HepG2 (cell line): ENCODE measurements around the gene FAM170B. TPM values are rescaled to one million over a fixed set of nuclear protein-coding genes. Genes with fewer than 3 reads are reported as not detected.

Source experiments
- ATAC-seq: fragments of 200-7000 bp; cut with Tn5 transposase; 3 replicates; pipeline ENCODE4 v1.9.1; 2020; ENCODE audit warnings: mild to moderate bottlenecking, moderate library complexity
- BruUV-seq: library from RNA; stranded (reverse); fragments of 400-500 nt; replicated peaks from 2 replicates; lab custom pipeline; 2021; lab: Mats Ljungman, UMichigan
- CTCF ChIA-PET: fragments of 300-600 bp; formaldehyde crosslinking; extraction: SDS; loops from one replicate; lab custom pipeline; 2021; ENCODE audit warnings: low total read pairs, inconsistent platforms, low intra/inter-chr PET ratio; lab: Yijun Ruan, JAX
- POLR2A ChIA-PET: fragments of 350-600 bp; sonication (Branson Sonifier 250); formaldehyde crosslinking; loops from one replicate; lab custom pipeline; 2020; ENCODE audit warnings: antibody characterized with exemption, inconsistent platforms; lab: Yijun Ruan, JAX
- DNase-seq: peaks from one replicate; pipeline ENCODE4 v3.0.0-alpha.2; 2015; ENCODE audit warnings: low spot score
- FAIRE-seq: peaks from 3 replicates; lab custom pipeline; 2011; peaks lifted over from hg19 to GRCh38; lab: Jason Lieb, UNC
- H2AFZ ChIP-seq: one replicate; pipeline ENCODE4 v1.6.1; 2011; ENCODE audit warnings: low read length, inconsistent platforms
- H3K27ac ChIP-seq: fragments of 300-600 bp; 3 replicates; pipeline ENCODE4 v1.8.0; 2011; ENCODE audit warnings: mixed run types, mild to moderate bottlenecking, mixed read lengths, low read length, inconsistent platforms; ENCODE audit not compliant: insufficient read depth; ENCODE audit errors: extremely low read length
- H3K27me3 ChIP-seq, 2 experiments: fragments of 200-600 bp in 1 of 2; 2 replicates in 1 of 2; 3 replicates in 1 of 2; pipeline versions ENCODE4 v1.6.0 to v1.8.0; 2011; ENCODE audit warnings: low read length in 2 of 2, mild to moderate bottlenecking in 2 of 2, moderate library complexity in 2 of 2, inconsistent platforms in 1 of 2; ENCODE audit not compliant: insufficient read depth in 2 of 2, control insufficient read depth in 1 of 2
- H3K36me3 ChIP-seq, 2 experiments: fragments of 200-600 bp in 1 of 2; replicated peaks in 1 of 2; 2 replicates in 1 of 2; 3 replicates in 1 of 2; pipeline versions ENCODE4 v1.5.1 to v1.8.0; 2011; ENCODE audit warnings: low read length in 2 of 2, inconsistent platforms in 1 of 2; ENCODE audit not compliant: insufficient read depth in 2 of 2, control insufficient read depth in 1 of 2
- H3K4me1 ChIP-seq: 2 replicates; pipeline ENCODE4 v1.5.1; 2012; ENCODE audit warnings: low read length, inconsistent platforms; ENCODE audit not compliant: insufficient read depth
- H3K4me2 ChIP-seq: 2 replicates; pipeline ENCODE4 v1.6.0; 2011; ENCODE audit warnings: low read depth, low read length, inconsistent platforms
- H3K4me3 ChIP-seq, 3 experiments: fragments of 200-600 bp in 1 of 3; sonication (generic), shearing (Covaris generic) in 1 of 3; replicated peaks in 1 of 3; 2 replicates each; pipeline ENCODE4 v1.5.1; 2011 to 2016; ENCODE audit warnings: low read length in 3 of 3, inconsistent platforms in 2 of 3, low read depth in 2 of 3, mild to moderate bottlenecking in 2 of 3, control low read depth in 1 of 3, mixed read lengths in 1 of 3; ENCODE audit not compliant: insufficient read depth in 1 of 3
- H3K79me2 ChIP-seq: one replicate; pipeline ENCODE4 v1.6.1; 2011; ENCODE audit warnings: low read length, inconsistent platforms; ENCODE audit not compliant: insufficient read depth
- H3K9ac ChIP-seq: 2 replicates; pipeline ENCODE4 v1.6.0; 2011; ENCODE audit warnings: mild to moderate bottlenecking, low read depth, low read length, inconsistent platforms; ENCODE audit not compliant: insufficient read depth
- H3K9me3 ChIP-seq: 2 replicates; pipeline ENCODE4 v1.5.1; 2012; ENCODE audit warnings: mild to moderate bottlenecking, low read length
- H4K20me1 ChIP-seq: 2 replicates; pipeline ENCODE4 v1.6.0; 2011; ENCODE audit warnings: inconsistent platforms, mild to moderate bottlenecking, low read length, moderate library complexity; ENCODE audit not compliant: insufficient read depth
- BHLHE40 ChIP-seq: IDR thresholded peaks from 2 replicates; pipeline ENCODE4 v1.6.1; 2011; ENCODE audit warnings: low read length, improper control_type of control experiment
- MAFK ChIP-seq, 2 experiments: IDR thresholded peaks in 1 of 2; conservative IDR thresholded peaks in 1 of 2; 2 replicates each; pipeline ENCODE4 v1.6.1; 2011; ENCODE audit warnings: improper control_type of control experiment in 2 of 2, low read length in 2 of 2
- MTA1 ChIP-seq: sonication (generic); formaldehyde crosslinking; IDR thresholded peaks from 2 replicates; pipeline ENCODE4 v1.4.0; 2020; ENCODE audit warnings: missing genetic modification reagents, mild to moderate bottlenecking, borderline replicate concordance
- POLR2G ChIP-seq: fragments of 200-400 bp; formaldehyde crosslinking; IDR thresholded peaks from 2 replicates; pipeline ENCODE4 v1.6.1; 2018; ENCODE audit warnings: mild to moderate bottlenecking, low read depth, low read length, moderate library complexity
- RBFOX2 ChIP-seq: fragments of 200-400 bp; formaldehyde crosslinking; IDR thresholded peaks from 2 replicates; pipeline ENCODE4 v1.6.1; 2017; ENCODE audit warnings: low read depth, mild to moderate bottlenecking, low read length
- SRY ChIP-seq: sonication (generic); formaldehyde crosslinking; IDR thresholded peaks from 2 replicates; pipeline ENCODE4 v1.8.0; 2022; ENCODE audit warnings: mild to moderate bottlenecking, missing genetic modification reagents
- TAF15 ChIP-seq: fragments of 200-400 bp; formaldehyde crosslinking; IDR thresholded peaks from one replicate; pipeline ENCODE4 v1.6.1; 2018; ENCODE audit warnings: mild to moderate bottlenecking, low read depth, low read length; ENCODE audit not compliant: poor library complexity, severe bottlenecking
- THAP11 ChIP-seq: IDR thresholded peaks from 2 replicates; pipeline ENCODE4 v1.6.1; 2016; ENCODE audit warnings: missing biosample characterization, missing genetic modification reagents
- ZFP36L1 ChIP-seq: sonication (generic); formaldehyde crosslinking; IDR thresholded peaks from 2 replicates; pipeline ENCODE4 v1.8.0; 2022; ENCODE audit warnings: mild to moderate bottlenecking, missing genetic modification reagents, moderate library complexity
- ZNF234 ChIP-seq: sonication (generic); formaldehyde crosslinking; conservative IDR thresholded peaks from 2 replicates; pipeline ENCODE4 v1.5.1; 2020; ENCODE audit warnings: mild to moderate bottlenecking, missing genetic modification reagents
- ZNF24 ChIP-seq: fragments of 450-650 bp; IDR thresholded peaks from 2 replicates; pipeline ENCODE4 v1.6.1; 2017; ENCODE audit warnings: antibody characterized with exemption, mild to moderate bottlenecking
- ZNF256 ChIP-seq: sonication (generic); formaldehyde crosslinking; conservative IDR thresholded peaks from 2 replicates; pipeline ENCODE4 v1.4.0; 2020; ENCODE audit warnings: missing genetic modification reagents
- ZNF703 ChIP-seq: sonication (generic); formaldehyde crosslinking; IDR thresholded peaks from 2 replicates; pipeline ENCODE4 v1.5.1; 2020; ENCODE audit warnings: missing genetic modification reagents, mild to moderate bottlenecking, moderate library complexity, borderline replicate concordance
- ZNF841 ChIP-seq: sonication (generic); formaldehyde crosslinking; IDR thresholded peaks from 2 replicates; pipeline ENCODE4 v1.8.1; 2023; ENCODE audit warnings: missing genetic modification reagents, borderline replicate concordance
- WGBS: methylation state at CpG from one replicate; pipeline ENCODE4 v1.1.6; 2017; ENCODE audit warnings: low lambda C conversion rate; 5-methylcytosine and 5-hydroxymethylcytosine counted together
- in situ Hi-C: cut with HindIII; loops from 2 replicates; pipeline ENCODE4 v1.10.0; 2017; ENCODE audit warnings: low pct_unique_long_range_greater_than_20kb; ENCODE audit not compliant: extremely low pct_ligation_motif_present
- intact Hi-C: fragments of 100-400 bp; cut with micrococcal nuclease; formaldehyde crosslinking; loops from one replicate; pipeline ENCODE4 v1.10.0; 2022; ENCODE audit not compliant: unreplicated experiment
- polyA plus RNA-seq, 8 experiments: library from polyadenylated mRNA; depleted of rRNA in 3 of 8; stranded (reverse) in 7 of 8; unstranded in 1 of 8; fragments of >200 nt; fragmentation: Illumina TruSeq in 4 of 8; extraction: Trizol in 4 of 8; gene quantifications; 2 replicates each; pipeline versions ENCODE4 v1.2.1 to v1.2.3, GENCODE V29; 2011 to 2016; ENCODE audit warnings: low read depth in 4 of 8, missing spikeins in 1 of 8, mixed read lengths in 1 of 8; ENCODE audit not compliant: insufficient read depth in 1 of 8
- total RNA-seq, 5 experiments: library from RNA; depleted of rRNA; stranded (reverse); fragments of >200 nt; fragmentation: Illumina TruSeq; extraction: Trizol; gene quantifications; 2 replicates each; pipeline ENCODE4 v1.2.3, GENCODE V29; 2016; ENCODE audit warnings: low read depth in 1 of 5
- TF ChIP-seq, protein P1 (sequence below): sonication (generic); formaldehyde crosslinking; IDR thresholded peaks from 2 replicates; pipeline ENCODE4 v1.4.0; 2020; ENCODE audit warnings: missing genetic modification reagents, borderline replicate concordance

The FAM170B gene
- total and polyA plus RNA-seq, 2 of the 13 experiments (the other 11 are each of a cell fraction or from before 2014, with no cell fraction given) = not detected

DNA sequence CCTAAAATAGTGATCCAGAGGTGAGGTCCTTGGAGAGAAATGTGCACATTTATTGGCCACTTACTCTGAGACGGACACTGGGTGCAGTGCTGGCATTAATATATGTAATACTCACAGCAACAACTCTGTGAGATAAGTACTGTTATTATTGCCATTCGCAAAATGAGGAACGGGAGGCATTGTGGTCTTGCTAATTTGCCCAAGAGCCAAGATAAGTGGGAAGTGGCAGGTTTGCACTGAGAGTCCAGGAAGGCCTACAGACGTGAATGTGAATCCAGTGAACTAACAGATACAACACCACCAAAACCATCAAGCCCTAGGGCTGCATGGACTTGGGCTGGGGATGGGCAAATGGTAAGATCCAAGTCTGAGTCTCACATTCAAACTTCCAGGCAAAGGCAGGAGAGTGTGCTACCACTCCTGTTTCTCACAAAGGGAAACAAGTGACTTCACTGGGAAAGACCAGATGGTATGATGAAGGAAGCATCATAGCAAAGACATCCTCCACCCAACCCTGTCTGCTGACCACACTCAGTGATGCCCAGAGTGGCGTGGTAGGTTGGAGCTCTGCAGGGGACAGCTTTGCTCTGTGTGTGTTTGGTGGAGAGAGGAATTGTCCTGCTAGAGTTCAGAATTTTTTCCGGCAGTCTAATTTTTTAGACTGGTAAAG lies 35.1 kb upstream of the FAM170B start:
- no peak for FAIRE-seq
- no TSS peak for BruUV-seq
- no peak overlapping the region for H3K4me3 ChIP-seq
- ATAC-seq = no peak
- no peak overlapping the region for H2AFZ ChIP-seq
- no peaks in the 10 kb centered on the region for H3K36me3 ChIP-seq
- no peak overlapping the region for H3K9ac ChIP-seq
- in situ Hi-C loops (loop anchor here (5.0 to 10.0 kb wide), 3 partner anchors 192 to 514 kb away; no protein-coding TSS in a partner anchor), intact Hi-C loops (no loop called here)
- ChIA-PET POLR2A (no interaction called here), CTCF (no interaction called here)
- H3K9me3 ChIP-seq = no peaks in the 10 kb centered on the region
- WGBS = 6% methylated on average over 6 of the region's 6 CpGs
- no peaks in the 10 kb centered on the region for H3K4me1 ChIP-seq
- no peaks in the 10 kb centered on the region for H4K20me1 ChIP-seq
- H3K79me2 ChIP-seq = no peaks in the 10 kb centered on the region
- DNase-seq = no peak
- TF ChIP-seq MAFK (conservative IDR thresholded peaks at IDR 0.05 in 1 of 2, IDR thresholded peaks at IDR 0.05 in 1 of 2; ENCODE audit: low read length in 2 of 2) (no peak), ZNF24 (no peak), ZNF256 (CRISPR knock-in tag) (no peak), ZFP36L1 (CRISPR knock-in tag) (no peak), ZNF703 (CRISPR knock-in tag) (no peak), POLR2G (no peak), MTA1 (CRISPR knock-in tag) (no peak), RBFOX2 (no peak)
- H3K4me2 ChIP-seq = no peak overlapping the region
- H3K27me3 ChIP-seq = peaks cover 2 to 6% of the 10 kb centered on the region in 2 experiments; a peak in 3 of 5 replicates
- H3K27ac ChIP-seq = no peak overlapping the region

DNA sequence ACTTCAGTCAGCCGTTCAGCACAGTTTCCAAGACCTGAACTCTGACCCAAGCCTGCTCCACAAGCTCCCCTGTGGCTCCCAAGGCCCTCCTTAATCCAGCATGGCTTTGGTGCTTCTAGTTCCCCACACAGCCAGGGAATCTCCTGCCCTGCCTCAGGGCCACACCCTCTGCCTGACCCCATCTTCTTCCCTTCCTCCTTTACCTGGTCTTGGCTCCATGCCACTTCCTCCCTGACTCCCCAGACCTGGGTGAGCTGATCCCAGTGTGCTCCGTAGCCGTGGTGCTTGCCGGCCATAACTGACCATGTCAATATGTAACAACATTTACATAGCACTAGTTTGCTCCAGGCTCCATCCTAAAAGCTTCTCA lies 34.3 kb upstream of the FAM170B start:
- Histone ChIP-seq H3K4me1 (no peaks in the 10 kb centered on the region), H3K27ac (no peak overlapping the region), H3K36me3 (no peaks in the 10 kb centered on the region), H3K4me2 (no peak overlapping the region), H3K27me3 (peaks cover 1 to 2% of the 10 kb centered on the region in 2 experiments; a peak in 2 of 5 replicates), H3K9me3 (no peaks in the 10 kb centered on the region), H4K20me1 (no peaks in the 10 kb centered on the region), H3K4me3 (no peak overlapping the region), H2AFZ (no peak overlapping the region), H3K9ac (no peak overlapping the region), H3K79me2 (no peaks in the 10 kb centered on the region)
- FAIRE-seq (no peak), DNase-seq (no peak), ATAC-seq (no peak)
- ChIA-PET CTCF (no interaction called here), POLR2A (no interaction called here)
- no TSS peak for BruUV-seq
- 3% methylated on average over 3 of the region's 4 CpGs for WGBS
- intact Hi-C loops = no loop called here
- no peak for TF ChIP-seq ZNF841 (CRISPR knock-in tag)
- TF ChIP-seq, protein P1, sequence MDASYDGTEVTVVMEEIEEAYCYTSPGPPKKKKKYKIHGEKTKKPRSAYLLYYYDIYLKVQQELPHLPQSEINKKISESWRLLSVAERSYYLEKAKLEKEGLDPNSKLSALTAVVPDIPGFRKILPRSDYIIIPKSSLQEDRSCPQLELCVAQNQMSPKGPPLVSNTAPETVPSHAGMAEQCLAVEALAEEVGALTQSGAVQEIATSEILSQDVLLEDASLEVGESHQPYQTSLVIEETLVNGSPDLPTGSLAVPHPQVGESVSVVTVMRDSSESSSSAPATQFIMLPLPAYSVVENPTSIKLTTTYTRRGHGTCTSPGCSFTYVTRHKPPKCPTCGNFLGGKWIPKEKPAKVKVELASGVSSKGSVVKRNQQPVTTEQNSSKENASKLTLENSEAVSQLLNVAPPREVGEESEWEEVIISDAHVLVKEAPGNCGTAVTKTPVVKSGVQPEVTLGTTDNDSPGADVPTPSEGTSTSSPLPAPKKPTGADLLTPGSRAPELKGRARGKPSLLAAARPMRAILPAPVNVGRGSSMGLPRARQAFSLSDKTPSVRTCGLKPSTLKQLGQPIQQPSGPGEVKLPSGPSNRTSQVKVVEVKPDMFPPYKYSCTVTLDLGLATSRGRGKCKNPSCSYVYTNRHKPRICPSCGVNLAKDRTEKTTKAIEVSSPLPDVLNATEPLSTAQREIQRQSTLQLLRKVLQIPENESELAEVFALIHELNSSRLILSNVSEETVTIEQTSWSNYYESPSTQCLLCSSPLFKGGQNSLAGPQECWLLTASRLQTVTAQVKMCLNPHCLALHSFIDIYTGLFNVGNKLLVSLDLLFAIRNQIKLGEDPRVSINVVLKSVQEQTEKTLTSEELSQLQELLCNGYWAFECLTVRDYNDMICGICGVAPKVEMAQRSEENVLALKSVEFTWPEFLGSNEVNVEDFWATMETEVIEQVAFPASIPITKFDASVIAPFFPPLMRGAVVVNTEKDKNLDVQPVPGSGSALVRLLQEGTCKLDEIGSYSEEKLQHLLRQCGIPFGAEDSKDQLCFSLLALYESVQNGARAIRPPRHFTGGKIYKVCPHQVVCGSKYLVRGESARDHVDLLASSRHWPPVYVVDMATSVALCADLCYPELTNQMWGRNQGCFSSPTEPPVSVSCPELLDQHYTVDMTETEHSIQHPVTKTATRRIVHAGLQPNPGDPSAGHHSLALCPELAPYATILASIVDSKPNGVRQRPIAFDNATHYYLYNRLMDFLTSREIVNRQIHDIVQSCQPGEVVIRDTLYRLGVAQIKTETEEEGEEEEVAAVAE (CRISPR knock-in tag) = no peak
- TF ChIP-seq BHLHE40 = no peak
- no peak for TF ChIP-seq SRY
- TF ChIP-seq TAF15 = no peak
- TF ChIP-seq ZNF234 (CRISPR knock-in tag) = no peak
- no peak for TF ChIP-seq THAP11
- in situ Hi-C loops = loop anchor here (5.0 to 10.0 kb wide), 3 partner anchors 191 to 513 kb away; no protein-coding TSS in a partner anchor
